GM23338 (cell line): ENCODE measurements around the gene CACNA2D2. TPM values are rescaled to one million over a fixed set of nuclear protein-coding genes. Genes with fewer than 3 reads are reported as not detected.

Source experiments
- ATAC-seq: fragments of 200-7000 bp; cut with Tn5 transposase; 3 replicates; pipeline ENCODE4 v1.9.1; 2020
- DNase-seq: peaks from one replicate; pipeline ENCODE4 v3.0.0-alpha.2; 2015; ENCODE audit warnings: low spot score
- H2AFZ ChIP-seq: fragments of 200-600 bp; sonication (generic); 2 replicates; pipeline ENCODE4 v1.8.0; 2016; ENCODE audit warnings: antibody characterized with exemption, mild to moderate bottlenecking, moderate library complexity
- H3F3A ChIP-seq: fragments of 200-600 bp; sonication (generic); replicated peaks from 2 replicates; pipeline ENCODE4 v1.8.0; 2017; ENCODE audit warnings: antibody characterized with exemption, mixed run types, low read depth
- H3K27ac ChIP-seq: fragments of 200-600 bp; sonication (generic); 2 replicates; pipeline ENCODE4 v1.6.1; 2016; ENCODE audit warnings: low read depth
- H3K27me3 ChIP-seq: fragments of 200-600 bp; sonication (generic); 2 replicates; pipeline ENCODE4 v1.8.0; 2016; ENCODE audit warnings: mild to moderate bottlenecking, mixed run types, moderate library complexity; ENCODE audit not compliant: insufficient read depth
- H3K36me3 ChIP-seq: fragments of 200-600 bp; sonication (generic); 2 replicates; pipeline ENCODE4 v1.8.0; 2016; ENCODE audit warnings: mild to moderate bottlenecking; ENCODE audit not compliant: insufficient read depth
- H3K4me1 ChIP-seq: fragments of 200-600 bp; sonication (generic); 2 replicates; pipeline ENCODE4 v1.8.0; 2016; ENCODE audit warnings: mild to moderate bottlenecking, moderate library complexity; ENCODE audit not compliant: insufficient read depth
- H3K4me2 ChIP-seq: fragments of 200-600 bp; sonication (generic); 2 replicates; pipeline ENCODE4 v1.7.1; 2017; ENCODE audit warnings: mixed run types
- H3K4me3 ChIP-seq: fragments of 200-600 bp; sonication (generic); 2 replicates; pipeline ENCODE4 v1.6.1; 2016; ENCODE audit warnings: mixed run types
- H3K79me2 ChIP-seq: fragments of 200-600 bp; sonication (generic); replicated peaks from 2 replicates; pipeline ENCODE4 v1.8.0; 2017; ENCODE audit warnings: mild to moderate bottlenecking; ENCODE audit not compliant: insufficient read depth
- H3K9me2 ChIP-seq: fragments of 200-600 bp; sonication (generic); 2 replicates; pipeline ENCODE4 v1.8.0; 2017; ENCODE audit not compliant: insufficient read depth
- H4K20me1 ChIP-seq: fragments of 200-600 bp; sonication (generic); replicated peaks from 2 replicates; pipeline ENCODE4 v1.8.0; 2017; ENCODE audit warnings: mild to moderate bottlenecking; ENCODE audit not compliant: insufficient read depth
- H3K27ac Mint-ChIP-seq: 2 replicates; pipeline ENCODE4 v1.8.0; 2020; ENCODE audit warnings: inconsistent platforms, mild to moderate bottlenecking, moderate library complexity, mixed read lengths
- H3K27me3 Mint-ChIP-seq: 3 replicates; pipeline ENCODE4 v1.8.0; 2022; ENCODE audit warnings: low read depth, mild to moderate bottlenecking, moderate library complexity, mixed read lengths, inconsistent platforms; ENCODE audit not compliant: insufficient read depth, poor library complexity
- H3K36me3 Mint-ChIP-seq: 3 replicates; pipeline ENCODE4 v1.8.0; 2021; ENCODE audit warnings: low read depth, mild to moderate bottlenecking, inconsistent platforms, moderate library complexity, mixed read lengths
- H3K4me1 Mint-ChIP-seq: 3 replicates; pipeline ENCODE4 v1.8.0; 2020; ENCODE audit warnings: mild to moderate bottlenecking, inconsistent platforms, mixed read lengths
- H3K4me3 Mint-ChIP-seq: 3 replicates; pipeline ENCODE4 v1.8.0; 2021; ENCODE audit warnings: moderate library complexity, mild to moderate bottlenecking, inconsistent platforms, mixed read lengths
- H3K9me3 Mint-ChIP-seq: 3 replicates; pipeline ENCODE4 v1.8.0; 2020; ENCODE audit warnings: moderate library complexity, mild to moderate bottlenecking, inconsistent platforms, mixed read lengths
- CREB1 ChIP-seq: fragments of 250-450 bp; sonication (Bioruptor Pico); IDR thresholded peaks from 2 replicates; pipeline ENCODE4 v1.5.0; 2020; ENCODE audit warnings: low read depth, mild to moderate bottlenecking, moderate library complexity
- CTCF ChIP-seq, 2 experiments: fragments of 200-600 bp in 1 of 2; sonication (generic) in 1 of 2; conservative IDR thresholded peaks; 2 replicates each; pipeline versions ENCODE4 v1.5.1 to v1.6.1; 2016 to 2017; ENCODE audit warnings: antibody characterized with exemption in 2 of 2, low read depth in 2 of 2, mild to moderate bottlenecking in 2 of 2, moderate library complexity in 1 of 2
- EZH2 ChIP-seq: fragments of 200-600 bp; sonication (generic); IDR thresholded peaks from one replicate; pipeline ENCODE4 v1.8.0; 2017; ENCODE audit warnings: antibody characterized with exemption, mild to moderate bottlenecking, low read depth; ENCODE audit not compliant: unreplicated experiment
- EZH2phosphoT487 ChIP-seq: fragments of 200-600 bp; sonication (generic); IDR thresholded peaks from one replicate; pipeline ENCODE4 v1.8.1; 2018; ENCODE audit warnings: antibody characterized with exemption; ENCODE audit not compliant: unreplicated experiment
- JUNB ChIP-seq: IDR thresholded peaks from one replicate; pipeline ENCODE4 v1.6.1; 2016; ENCODE audit warnings: antibody characterized with exemption; ENCODE audit not compliant: unreplicated experiment
- NANOG ChIP-seq: IDR thresholded peaks from 2 replicates; pipeline ENCODE4 v1.6.1; 2016; ENCODE audit warnings: antibody characterized with exemption, borderline replicate concordance
- POLR2AphosphoS5 ChIP-seq: IDR thresholded peaks from 2 replicates; pipeline ENCODE4 v1.6.1; 2016; ENCODE audit warnings: antibody characterized with exemption, low read depth
- REST ChIP-seq: IDR thresholded peaks from one replicate; pipeline ENCODE4 v1.6.1; 2018; ENCODE audit warnings: antibody characterized with exemption; ENCODE audit not compliant: unreplicated experiment
- STAT1 ChIP-seq: IDR thresholded peaks from one replicate; pipeline ENCODE4 v1.6.1; 2016; ENCODE audit warnings: antibody characterized with exemption; ENCODE audit not compliant: unreplicated experiment
- ZNF114 ChIP-seq: fragments of 250-450 bp; sonication (Bioruptor Pico); IDR thresholded peaks from 2 replicates; pipeline ENCODE4 v1.5.0; 2020; ENCODE audit warnings: mild to moderate bottlenecking, moderate library complexity
- ZNF331 ChIP-seq: fragments of 250-450 bp; sonication (Bioruptor Pico); IDR thresholded peaks from 2 replicates; pipeline ENCODE4 v1.5.0; 2020; ENCODE audit warnings: low read depth, mild to moderate bottlenecking, moderate library complexity
- polyA plus RNA-seq: library from polyadenylated mRNA; unstranded; fragments of >200 nt; fragmentation: Nextera tagmentation; extraction: Ambion mirVana; gene quantifications from 2 replicates; pipeline ENCODE4 v1.2.1, GENCODE V29; 2016
- total RNA-seq: library from RNA; depleted of rRNA; stranded (reverse); fragments of >200 nt; shearing (Covaris generic); gene quantifications from 2 replicates; pipeline ENCODE4 v1.2.3, GENCODE V29; 2014
- TF ChIP-seq, protein P1 (sequence below): fragments of 250-450 bp; sonication (Bioruptor Pico); IDR thresholded peaks from 2 replicates; pipeline ENCODE4 v1.5.0; 2020; ENCODE audit warnings: mild to moderate bottlenecking, moderate library complexity
- TF ChIP-seq, protein P2 (sequence below): IDR thresholded peaks from 2 replicates; pipeline ENCODE4 v1.6.1; 2016; ENCODE audit warnings: antibody characterized with exemption

Gene CACNA2D2
- total and polyA plus RNA-seq, 2 experiments from 2014 or later, result 4.7 to 11.4 TPM

- Mint-ChIP-seq H3K9me3 (no peaks in the 10 kb centered on the region), H3K27ac (no peak overlapping the region), H3K36me3 (no peaks in the 10 kb centered on the region), H3K4me3 (no peak overlapping the region), H3K4me1 (peaks cover 81% of the 10 kb centered on the region), H3K27me3 (peaks cover 32% of the 10 kb centered on the region)
- no peak overlapping the region for H3K4me3 ChIP-seq
- ATAC-seq, result no peak
- H4K20me1 ChIP-seq, result no peaks in the 10 kb centered on the region
- no peak for DNase-seq
- H3K4me1 ChIP-seq, result peaks cover 55% of the 10 kb centered on the region
- H3K36me3 ChIP-seq, result no peaks in the 10 kb centered on the region
- H3F3A ChIP-seq, result peaks cover 9% of the 10 kb centered on the region
- no peak overlapping the region for H2AFZ ChIP-seq
- H3K9me2 ChIP-seq, result no peaks in the 10 kb centered on the region
- TF ChIP-seq EZH2 (no peak), STAT1 (no peak), CREB1 (no peak), EZH2phosphoT487 (no peak), JUNB (no peak), CTCF (conservative IDR thresholded peaks at IDR 0.05; ENCODE audit: low read depth in 2 of 2) (no peak), POLR2AphosphoS5 (no peak), ZNF331 (CRISPR knock-in tag) (no peak), REST (no peak), ZNF114 (CRISPR knock-in tag) (no peak), NANOG (no peak)
- TF ChIP-seq, protein P1, sequence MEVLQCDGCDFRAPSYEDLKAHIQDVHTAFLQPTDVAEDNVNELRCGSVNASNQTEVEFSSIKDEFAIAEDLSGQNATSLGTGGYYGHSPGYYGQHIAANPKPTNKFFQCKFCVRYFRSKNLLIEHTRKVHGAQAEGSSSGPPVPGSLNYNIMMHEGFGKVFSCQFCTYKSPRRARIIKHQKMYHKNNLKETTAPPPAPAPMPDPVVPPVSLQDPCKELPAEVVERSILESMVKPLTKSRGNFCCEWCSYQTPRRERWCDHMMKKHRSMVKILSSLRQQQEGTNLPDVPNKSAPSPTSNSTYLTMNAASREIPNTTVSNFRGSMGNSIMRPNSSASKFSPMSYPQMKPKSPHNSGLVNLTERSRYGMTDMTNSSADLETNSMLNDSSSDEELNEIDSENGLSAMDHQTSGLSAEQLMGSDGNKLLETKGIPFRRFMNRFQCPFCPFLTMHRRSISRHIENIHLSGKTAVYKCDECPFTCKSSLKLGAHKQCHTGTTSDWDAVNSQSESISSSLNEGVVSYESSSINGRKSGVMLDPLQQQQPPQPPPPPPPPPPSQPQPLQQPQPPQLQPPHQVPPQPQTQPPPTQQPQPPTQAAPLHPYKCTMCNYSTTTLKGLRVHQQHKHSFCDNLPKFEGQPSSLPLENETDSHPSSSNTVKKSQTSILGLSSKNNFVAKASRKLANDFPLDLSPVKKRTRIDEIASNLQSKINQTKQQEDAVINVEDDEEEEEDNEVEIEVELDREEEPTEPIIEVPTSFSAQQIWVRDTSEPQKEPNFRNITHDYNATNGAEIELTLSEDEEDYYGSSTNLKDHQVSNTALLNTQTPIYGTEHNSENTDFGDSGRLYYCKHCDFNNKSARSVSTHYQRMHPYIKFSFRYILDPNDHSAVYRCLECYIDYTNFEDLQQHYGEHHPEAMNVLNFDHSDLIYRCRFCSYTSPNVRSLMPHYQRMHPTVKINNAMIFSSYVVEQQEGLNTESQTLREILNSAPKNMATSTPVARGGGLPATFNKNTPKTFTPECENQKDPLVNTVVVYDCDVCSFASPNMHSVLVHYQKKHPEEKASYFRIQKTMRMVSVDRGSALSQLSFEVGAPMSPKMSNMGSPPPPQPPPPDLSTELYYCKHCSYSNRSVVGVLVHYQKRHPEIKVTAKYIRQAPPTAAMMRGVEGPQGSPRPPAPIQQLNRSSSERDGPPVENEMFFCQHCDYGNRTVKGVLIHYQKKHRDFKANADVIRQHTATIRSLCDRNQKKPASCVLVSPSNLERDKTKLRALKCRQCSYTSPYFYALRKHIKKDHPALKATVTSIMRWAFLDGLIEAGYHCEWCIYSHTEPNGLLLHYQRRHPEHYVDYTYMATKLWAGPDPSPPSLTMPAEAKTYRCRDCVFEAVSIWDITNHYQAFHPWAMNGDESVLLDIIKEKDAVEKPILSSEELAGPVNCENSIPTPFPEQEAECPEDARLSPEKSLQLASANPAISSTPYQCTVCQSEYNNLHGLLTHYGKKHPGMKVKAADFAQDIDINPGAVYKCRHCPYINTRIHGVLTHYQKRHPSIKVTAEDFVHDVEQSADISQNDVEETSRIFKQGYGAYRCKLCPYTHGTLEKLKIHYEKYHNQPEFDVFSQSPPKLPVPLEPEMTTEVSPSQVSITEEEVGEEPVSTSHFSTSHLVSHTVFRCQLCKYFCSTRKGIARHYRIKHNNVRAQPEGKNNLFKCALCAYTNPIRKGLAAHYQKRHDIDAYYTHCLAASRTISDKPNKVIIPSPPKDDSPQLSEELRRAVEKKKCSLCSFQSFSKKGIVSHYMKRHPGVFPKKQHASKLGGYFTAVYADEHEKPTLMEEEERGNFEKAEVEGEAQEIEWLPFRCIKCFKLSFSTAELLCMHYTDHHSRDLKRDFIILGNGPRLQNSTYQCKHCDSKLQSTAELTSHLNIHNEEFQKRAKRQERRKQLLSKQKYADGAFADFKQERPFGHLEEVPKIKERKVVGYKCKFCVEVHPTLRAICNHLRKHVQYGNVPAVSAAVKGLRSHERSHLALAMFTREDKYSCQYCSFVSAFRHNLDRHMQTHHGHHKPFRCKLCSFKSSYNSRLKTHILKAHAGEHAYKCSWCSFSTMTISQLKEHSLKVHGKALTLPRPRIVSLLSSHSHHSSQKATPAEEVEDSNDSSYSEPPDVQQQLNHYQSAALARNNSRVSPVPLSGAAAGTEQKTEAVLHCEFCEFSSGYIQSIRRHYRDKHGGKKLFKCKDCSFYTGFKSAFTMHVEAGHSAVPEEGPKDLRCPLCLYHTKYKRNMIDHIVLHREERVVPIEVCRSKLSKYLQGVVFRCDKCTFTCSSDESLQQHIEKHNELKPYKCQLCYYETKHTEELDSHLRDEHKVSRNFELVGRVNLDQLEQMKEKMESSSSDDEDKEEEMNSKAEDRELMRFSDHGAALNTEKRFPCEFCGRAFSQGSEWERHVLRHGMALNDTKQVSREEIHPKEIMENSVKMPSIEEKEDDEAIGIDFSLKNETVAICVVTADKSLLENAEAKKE (CRISPR knock-in tag), result no peak
- TF ChIP-seq, protein P2, sequence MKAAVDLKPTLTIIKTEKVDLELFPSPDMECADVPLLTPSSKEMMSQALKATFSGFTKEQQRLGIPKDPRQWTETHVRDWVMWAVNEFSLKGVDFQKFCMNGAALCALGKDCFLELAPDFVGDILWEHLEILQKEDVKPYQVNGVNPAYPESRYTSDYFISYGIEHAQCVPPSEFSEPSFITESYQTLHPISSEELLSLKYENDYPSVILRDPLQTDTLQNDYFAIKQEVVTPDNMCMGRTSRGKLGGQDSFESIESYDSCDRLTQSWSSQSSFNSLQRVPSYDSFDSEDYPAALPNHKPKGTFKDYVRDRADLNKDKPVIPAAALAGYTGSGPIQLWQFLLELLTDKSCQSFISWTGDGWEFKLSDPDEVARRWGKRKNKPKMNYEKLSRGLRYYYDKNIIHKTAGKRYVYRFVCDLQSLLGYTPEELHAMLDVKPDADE, result no peak
- H3K27me3 ChIP-seq, result no peaks in the 10 kb centered on the region
- no peak overlapping the region for H3K4me2 ChIP-seq
- no peak overlapping the region for H3K27ac ChIP-seq
- H3K79me2 ChIP-seq, result no peaks in the 10 kb centered on the region
Observed at GRCh38 chr3:50518436-50518835, 15.0 kb upstream of the CACNA2D2 start.
